GM21786 (cell line): Measurements from ENCODE around the gene KRT3.

Experiments
- ATAC-seq: cut with Tn5 transposase; IDR thresholded peaks from one replicate; pipeline ENCODE4 v1.9.1; 2021; ENCODE audit not compliant: unreplicated experiment

The KRT3 gene

DNA sequence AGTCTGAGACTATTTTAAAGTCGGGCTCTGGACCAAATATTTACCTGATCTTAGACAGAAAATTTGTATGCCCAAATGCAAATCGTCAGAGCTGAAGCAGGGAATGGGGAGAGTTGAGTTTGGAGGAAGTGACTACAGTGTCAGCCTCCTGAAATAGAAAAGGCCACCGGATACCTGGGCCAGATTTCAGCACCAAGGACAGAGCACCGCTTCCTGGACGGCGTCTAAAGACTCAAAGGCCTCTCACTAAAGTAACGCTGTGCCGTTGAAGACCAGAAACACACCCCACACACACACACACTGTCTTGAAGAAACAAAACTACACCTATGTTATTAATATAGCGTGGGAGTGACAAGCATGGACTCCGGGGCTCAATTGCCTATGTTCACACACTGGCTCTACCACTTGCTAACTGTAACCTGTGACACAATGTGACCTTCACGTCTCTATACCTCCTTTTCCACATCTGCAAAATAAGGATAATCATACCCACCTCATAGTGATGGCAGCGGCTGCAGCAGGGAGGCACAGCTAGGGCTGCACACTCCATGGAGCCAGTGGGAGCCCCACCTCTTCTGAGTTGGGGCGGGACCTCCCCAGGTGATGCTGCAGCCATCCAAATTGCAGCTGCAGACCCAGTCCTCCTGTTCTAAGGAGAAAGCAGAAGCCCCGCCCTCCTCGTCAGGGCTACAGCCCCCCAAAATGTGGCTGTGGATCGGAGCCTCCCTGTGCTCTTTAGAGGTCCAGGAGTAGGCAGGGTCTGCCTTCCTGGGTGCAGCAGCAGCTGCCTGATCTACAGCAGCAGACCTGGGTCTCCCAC lies 54.3 kb downstream of the KRT3 start:
- ATAC-seq, result no peak

DNA sequence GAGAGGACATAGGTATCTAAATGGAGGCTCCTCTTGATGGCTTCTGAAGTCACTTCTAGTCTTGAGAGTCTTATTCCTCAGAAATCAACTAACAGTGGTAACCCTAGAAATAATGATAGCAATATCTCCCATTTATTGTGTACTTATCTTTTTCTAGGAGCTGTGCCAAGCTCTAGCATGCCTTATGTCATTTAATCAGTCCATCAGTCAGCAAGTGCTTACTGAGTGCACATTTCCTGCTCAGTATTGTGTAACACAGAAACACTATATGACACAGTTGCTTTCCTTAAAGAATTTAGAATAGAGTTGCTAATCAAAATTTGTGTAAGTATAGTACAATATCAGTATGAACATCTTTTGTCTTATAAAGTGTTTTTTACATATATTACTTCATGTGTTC lies 55.3 kb downstream of the KRT3 start:
- no peak for ATAC-seq

DNA sequence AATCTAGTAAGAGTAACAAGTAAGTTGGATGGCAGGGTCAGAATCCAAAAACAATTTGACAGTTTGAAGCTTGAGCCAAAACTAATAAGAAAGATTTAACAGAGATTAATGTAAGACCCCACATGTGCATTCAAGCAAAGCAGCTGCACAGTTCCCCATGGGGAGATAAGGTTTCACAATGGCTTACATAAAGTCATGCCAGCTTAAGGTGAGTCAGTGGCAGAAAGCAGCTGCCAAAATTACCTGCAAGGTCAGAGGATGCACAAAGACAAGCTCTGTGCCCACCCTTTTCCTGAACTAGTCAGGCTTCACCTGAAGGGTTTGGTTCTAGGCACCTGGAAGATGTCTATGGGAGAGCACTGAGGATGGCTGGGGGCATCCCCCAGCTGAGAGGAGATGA lies 56.0 kb downstream of the KRT3 start:
- no peak for ATAC-seq
